Calu3 (cell line): ENCODE measurements around the gene SEC16A. TPM values are rescaled to one million over a fixed set of nuclear protein-coding genes. Genes with fewer than 3 reads are reported as not detected.

Experiments used
- BruUV-seq: library from RNA; stranded (reverse); fragments of 400-500 nt; replicated peaks from 2 replicates; lab custom pipeline; 2021; lab: Mats Ljungman, UMichigan
- CTCF ChIA-PET: fragments of 300-600 bp; sonication (Branson Sonifier 250); formaldehyde crosslinking; loops from one replicate; lab custom pipeline; 2022; ENCODE audit warnings: antibody characterized with exemption; lab: Charles Lee
- DNase-seq: peaks from one replicate; pipeline ENCODE4 v3.0.0; 2022
- H3K27ac Mint-ChIP-seq: one replicate; pipeline ENCODE4 v1.8.0; 2022; ENCODE audit warnings: mixed read lengths; ENCODE audit not compliant: unreplicated experiment
- H3K27me3 Mint-ChIP-seq: one replicate; pipeline ENCODE4 v1.8.0; 2022; ENCODE audit warnings: mixed read lengths; ENCODE audit not compliant: unreplicated experiment
- H3K36me3 Mint-ChIP-seq: one replicate; pipeline ENCODE4 v1.8.0; 2022; ENCODE audit warnings: mild to moderate bottlenecking, moderate library complexity, mixed read lengths; ENCODE audit not compliant: insufficient read depth, unreplicated experiment
- H3K4me1 Mint-ChIP-seq: one replicate; pipeline ENCODE4 v1.8.0; 2022; ENCODE audit warnings: mild to moderate bottlenecking, low read depth, mixed read lengths; ENCODE audit not compliant: unreplicated experiment
- H3K4me3 Mint-ChIP-seq: one replicate; pipeline ENCODE4 v1.8.0; 2022; ENCODE audit warnings: mild to moderate bottlenecking, low read depth, moderate library complexity, mixed read lengths; ENCODE audit not compliant: unreplicated experiment
- H3K9me3 Mint-ChIP-seq: one replicate; pipeline ENCODE4 v1.8.0; 2022; ENCODE audit warnings: low read depth, mixed read lengths; ENCODE audit not compliant: unreplicated experiment
- CTCF ChIP-seq: fragments of 200-600 bp; IDR thresholded peaks from one replicate; pipeline ENCODE4 v1.8.0; 2022; ENCODE audit warnings: antibody characterized with exemption; ENCODE audit not compliant: unreplicated experiment
- intact Hi-C: fragments of 100-400 bp; cut with micrococcal nuclease; formaldehyde crosslinking; loops from one replicate; pipeline ENCODE4 v1.10.0; 2022; ENCODE audit not compliant: unreplicated experiment
- total RNA-seq: library from RNA; stranded (reverse); gene quantifications from 2 replicates; pipeline ENCODE4 v1.2.3, GENCODE V29; 2022

The SEC16A gene
- total RNA-seq, 1 experiment from 2014 or later: 48.9 TPM

DNA sequence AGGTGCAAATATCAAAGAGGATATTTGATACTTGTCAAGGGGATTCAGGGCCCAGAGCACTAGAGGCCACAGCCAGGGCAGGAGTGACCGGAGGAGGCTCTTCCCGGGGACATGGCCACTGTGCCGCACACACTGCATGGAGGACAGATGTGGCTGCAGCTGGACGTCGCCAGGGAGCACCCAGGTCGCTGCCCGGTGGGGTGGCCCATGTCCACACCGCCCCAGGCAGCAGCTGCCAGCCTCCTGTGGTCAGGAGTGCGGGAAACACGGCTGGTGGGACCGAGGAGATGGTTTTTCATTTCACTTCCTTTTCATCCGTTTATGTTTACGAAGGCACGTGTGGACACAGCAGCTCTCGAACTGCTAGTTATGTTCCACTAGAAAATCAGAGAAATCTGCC is 15.1 kb downstream of the SEC16A start:
- DNase-seq: no peak
- Mint-ChIP-seq H3K27ac (no peak overlapping the region), H3K27me3 (no peaks in the 10 kb centered on the region), H3K4me3 (no peak overlapping the region), H3K36me3 (peaks cover 36% of the 10 kb centered on the region), H3K9me3 (no peaks in the 10 kb centered on the region), H3K4me1 (no peaks in the 10 kb centered on the region)
- intact Hi-C loops: no loop called here
- BruUV-seq: no TSS peak
- CTCF ChIA-PET: no interaction called here
- no peak for TF ChIP-seq CTCF

DNA sequence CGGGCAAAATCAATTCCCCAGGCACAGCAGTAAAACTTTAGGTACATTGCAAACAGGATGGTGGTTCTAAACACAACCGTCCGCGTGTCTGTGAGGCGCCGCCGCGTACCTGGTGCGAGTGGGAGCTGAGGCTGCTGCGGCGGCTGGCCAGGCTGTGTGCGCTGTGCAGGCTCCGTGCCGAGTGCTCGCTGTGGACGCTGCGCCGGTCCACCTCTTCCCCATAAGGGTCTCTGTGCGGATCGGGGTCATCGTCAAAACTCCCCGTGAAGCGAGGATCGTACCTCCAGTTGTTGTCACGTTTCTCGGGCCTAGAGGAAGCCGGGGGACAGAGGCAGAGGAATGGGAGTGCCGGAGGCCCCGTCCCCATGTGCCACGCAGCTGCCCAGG is 16.7 kb downstream of the SEC16A start:
- no peaks in the 10 kb centered on the region for H3K4me1 Mint-ChIP-seq
- no TSS peak for BruUV-seq
- peaks cover 48% of the 10 kb centered on the region for H3K36me3 Mint-ChIP-seq
- no peak overlapping the region for H3K4me3 Mint-ChIP-seq
- H3K9me3 Mint-ChIP-seq: no peaks in the 10 kb centered on the region
- no peak overlapping the region for H3K27ac Mint-ChIP-seq
- DNase-seq: no peak
- TF ChIP-seq CTCF: no peak
- CTCF ChIA-PET: no interaction called here
- no peaks in the 10 kb centered on the region for H3K27me3 Mint-ChIP-seq
- intact Hi-C loops: no loop called here

DNA sequence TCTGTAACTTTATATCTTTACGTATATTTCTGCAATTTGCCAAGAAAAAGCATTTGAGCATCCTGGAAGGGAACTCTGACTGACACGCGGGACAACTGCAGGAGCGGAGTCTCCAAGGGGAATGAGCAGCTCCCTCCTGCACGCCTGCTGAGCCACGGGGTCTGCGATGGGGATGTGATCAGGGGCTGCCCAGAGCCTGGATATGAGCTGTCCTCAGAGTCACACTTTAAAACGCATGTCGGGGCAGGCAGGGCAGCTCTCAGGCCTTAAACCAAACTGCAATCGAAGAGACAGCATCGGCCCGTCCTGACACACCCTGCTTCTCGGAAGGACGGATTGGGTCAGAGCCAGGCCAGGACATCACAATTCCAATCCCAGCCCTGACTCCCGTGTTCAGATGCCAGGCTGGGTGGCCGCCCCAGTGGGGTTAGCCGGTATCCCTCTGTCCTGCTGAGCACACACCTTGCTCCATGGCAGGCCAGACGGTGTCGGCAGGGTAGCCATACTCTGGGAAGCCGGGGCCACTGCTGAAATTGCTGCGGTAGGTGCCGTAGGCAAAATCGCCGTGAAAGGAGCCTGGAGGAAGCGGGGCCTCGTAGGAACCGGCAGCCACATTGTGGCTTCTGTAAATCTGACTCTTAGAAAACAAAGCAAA is 17.2 kb downstream of the SEC16A start:
- BruUV-seq: no TSS peak
- no peak for TF ChIP-seq CTCF
- Mint-ChIP-seq H3K27me3 (no peaks in the 10 kb centered on the region), H3K9me3 (no peaks in the 10 kb centered on the region), H3K27ac (no peak overlapping the region), H3K4me3 (no peak overlapping the region), H3K4me1 (no peaks in the 10 kb centered on the region), H3K36me3 (peaks cover 51% of the 10 kb centered on the region)
- no peak for DNase-seq
- intact Hi-C loops: no loop called here
- CTCF ChIA-PET: no interaction called here

DNA sequence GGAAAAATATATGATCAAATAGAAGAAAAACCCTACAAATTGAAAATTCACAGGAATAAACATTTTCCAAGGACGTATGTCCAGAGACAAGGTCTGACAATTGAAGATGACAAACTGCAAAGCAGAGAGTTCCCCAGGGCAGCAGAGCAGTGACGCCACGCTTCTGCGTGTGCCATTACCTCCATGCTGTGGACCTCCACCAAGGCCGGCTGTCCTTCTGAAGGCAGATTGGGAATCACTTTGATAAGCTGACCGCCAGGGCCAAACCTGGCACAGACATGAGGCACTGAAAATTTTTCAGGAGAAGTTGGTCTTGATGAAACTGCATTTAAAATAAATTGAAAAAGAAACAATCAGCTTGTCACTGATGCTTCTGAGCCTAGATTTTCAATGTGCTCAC is 18.6 kb downstream of the SEC16A start:
- no peak for DNase-seq
- Mint-ChIP-seq H3K36me3 (peaks cover 58% of the 10 kb centered on the region), H3K9me3 (no peaks in the 10 kb centered on the region), H3K27ac (no peak overlapping the region), H3K27me3 (no peaks in the 10 kb centered on the region), H3K4me3 (no peak overlapping the region), H3K4me1 (no peaks in the 10 kb centered on the region)
- CTCF ChIA-PET: no interaction called here
- BruUV-seq: no TSS peak
- no peak for TF ChIP-seq CTCF
- intact Hi-C loops: no loop called here
